AML-193 (cell line): ENCODE results near the gene KSR1.

Experiments
- DNase-seq, 2 experiments: peaks; one replicate each; lab custom pipeline; 2025; lab: John Stamatoyannopoulos, UW

Gene KSR1

GRCh38 chr17:27535178-27535928 is 79.1 kb downstream of the KSR1 start:
- no peak for DNase-seq

GRCh38 chr17:27535975-27536374 is 79.7 kb downstream of the KSR1 start:
- no peak for DNase-seq

- no peak for DNase-seq
Observed at GRCh38 chr17:27536781-27537180, 80.5 kb downstream of the KSR1 start.

- no peak for DNase-seq
Observed at GRCh38 chr17:27538156-27538955, 82.1 kb downstream of the KSR1 start.

- DNase-seq = no peak
Observed at GRCh38 chr17:27539152-27539551, 82.9 kb downstream of the KSR1 start.

GRCh38 chr17:27539794-27540317 is 83.6 kb downstream of the KSR1 start:
- DNase-seq = no peak

GRCh38 chr17:27540318-27541101 is 84.3 kb downstream of the KSR1 start:
- DNase-seq = peak; percentile 81 to 83

GRCh38 chr17:27541301-27542023 is 85.2 kb downstream of the KSR1 start:
- DNase-seq = no peak

GRCh38 chr17:27542841-27543463 is 86.7 kb downstream of the KSR1 start:
- DNase-seq = no peak

- DNase-seq = no peak
Observed at GRCh38 chr17:27543464-27543856, 87.2 kb downstream of the KSR1 start.

- DNase-seq = no peak
Observed at GRCh38 chr17:27543958-27544349, 87.7 kb downstream of the KSR1 start.

GRCh38 chr17:27544350-27545131 is 88.3 kb downstream of the KSR1 start:
- peak; percentile 49 to 79 for DNase-seq

- no peak for DNase-seq
Observed at GRCh38 chr17:27545562-27546229, 89.4 kb downstream of the KSR1 start.

- DNase-seq = no peak
Observed at GRCh38 chr17:27546624-27547300, 90.5 kb downstream of the KSR1 start.

GRCh38 chr17:27547301-27547683 is 91.0 kb downstream of the KSR1 start:
- no peak for DNase-seq

- no peak for DNase-seq
Observed at GRCh38 chr17:27548369-27548768, 92.1 kb downstream of the KSR1 start.

GRCh38 chr17:27549251-27549893 is 93.1 kb downstream of the KSR1 start:
- no peak for DNase-seq

- no peak for DNase-seq
Observed at GRCh38 chr17:27550291-27550930, 94.2 kb downstream of the KSR1 start.
